NOMO-1 treated with dmso at 0.1 percent for 144 hours (cell line): ENCODE data around the gene NCK2.

ENCODE experiments used
- DNase-seq: peaks from one replicate; lab custom pipeline; 2025; ENCODE audit not compliant: unreplicated experiment; lab: John Stamatoyannopoulos, UW

The NCK2 gene

DNA sequence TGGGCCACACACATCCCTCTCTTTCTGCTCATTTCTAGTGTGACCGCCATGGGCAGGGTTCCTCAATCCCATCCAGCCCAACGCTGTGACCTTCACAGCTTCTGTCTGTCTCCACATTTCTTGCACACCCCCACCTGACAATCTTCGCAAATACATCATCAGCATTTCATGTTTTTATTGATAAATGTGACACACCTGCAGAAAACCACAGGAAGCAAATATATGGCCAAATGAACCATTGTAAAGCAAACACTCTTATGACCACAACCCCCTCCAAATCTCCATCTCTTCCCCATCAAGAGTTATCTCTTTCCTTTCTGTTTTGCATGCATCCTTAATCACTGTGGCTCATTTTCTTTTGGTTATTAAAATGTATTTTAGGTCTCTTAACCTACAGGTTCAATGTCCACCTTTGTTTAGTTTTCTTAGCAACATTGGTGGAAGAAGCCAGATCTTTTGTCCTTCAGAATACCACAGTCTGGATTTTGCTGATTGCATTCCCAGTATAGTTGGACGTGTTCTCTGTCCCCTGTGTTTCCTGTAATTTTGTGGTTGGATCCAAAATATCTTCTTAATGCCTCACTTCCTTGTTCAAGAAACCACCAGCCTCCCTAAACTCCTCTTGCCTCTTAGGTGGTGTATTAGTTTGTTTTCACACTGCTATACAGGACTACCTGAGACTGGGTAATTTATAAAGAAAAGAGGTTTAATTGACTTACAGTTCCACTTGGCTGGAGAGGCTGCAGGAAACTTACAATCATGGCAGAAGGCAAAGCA, 9.8 kb upstream of the NCK2 start:
- no peak for DNase-seq

DNA sequence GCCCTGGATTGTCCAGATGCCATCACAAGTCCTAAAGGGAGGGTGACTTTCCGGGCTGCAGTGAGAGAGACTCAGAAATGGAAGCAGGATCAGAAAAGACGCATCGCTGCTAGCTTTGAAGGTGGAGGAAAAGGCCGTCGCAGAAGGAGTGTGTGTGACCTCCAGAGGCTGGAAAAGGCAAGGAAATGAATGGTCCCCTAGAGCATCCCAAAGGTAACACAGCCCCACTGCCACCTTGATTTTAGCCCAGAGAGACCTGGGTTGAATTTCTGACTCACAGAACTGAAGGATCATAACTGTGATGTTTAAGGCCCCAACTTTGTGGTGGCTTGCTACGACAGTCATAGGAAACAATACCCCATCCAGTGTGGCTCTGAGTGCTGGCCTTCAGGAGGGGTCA, 8.6 kb upstream of the NCK2 start:
- no peak for DNase-seq

DNA sequence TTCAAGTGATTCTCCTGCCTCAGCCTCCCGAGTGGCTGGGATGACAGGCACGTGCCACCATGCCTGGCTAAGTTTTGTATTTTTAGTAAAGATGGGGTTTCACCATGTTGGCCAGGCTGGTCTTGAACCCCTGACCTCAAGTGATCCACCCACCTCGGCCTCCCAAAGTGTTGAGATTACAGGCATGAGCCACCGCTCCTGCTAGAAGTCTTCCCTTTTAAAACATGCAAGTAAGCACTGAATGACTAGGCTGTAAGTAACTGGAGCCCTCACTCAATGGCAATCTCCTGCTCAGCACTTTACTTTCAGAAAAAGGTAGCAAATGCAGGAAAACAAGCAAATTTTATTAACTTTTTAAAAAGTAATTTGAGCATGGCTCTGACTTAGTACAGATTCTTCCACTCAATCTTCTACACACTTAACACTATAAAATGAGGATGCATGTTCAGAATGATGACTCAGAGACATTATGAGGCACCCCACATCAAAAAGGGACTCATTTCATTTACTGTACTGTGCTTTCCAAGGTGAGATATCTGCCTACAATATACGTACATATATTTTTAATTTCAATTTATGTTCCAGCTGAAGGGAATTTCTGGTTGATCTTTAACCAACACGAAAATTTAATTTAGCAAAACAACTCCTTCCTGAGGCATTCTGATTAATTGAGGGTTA, 6.6 kb upstream of the NCK2 start:
- DNase-seq: no peak

DNA sequence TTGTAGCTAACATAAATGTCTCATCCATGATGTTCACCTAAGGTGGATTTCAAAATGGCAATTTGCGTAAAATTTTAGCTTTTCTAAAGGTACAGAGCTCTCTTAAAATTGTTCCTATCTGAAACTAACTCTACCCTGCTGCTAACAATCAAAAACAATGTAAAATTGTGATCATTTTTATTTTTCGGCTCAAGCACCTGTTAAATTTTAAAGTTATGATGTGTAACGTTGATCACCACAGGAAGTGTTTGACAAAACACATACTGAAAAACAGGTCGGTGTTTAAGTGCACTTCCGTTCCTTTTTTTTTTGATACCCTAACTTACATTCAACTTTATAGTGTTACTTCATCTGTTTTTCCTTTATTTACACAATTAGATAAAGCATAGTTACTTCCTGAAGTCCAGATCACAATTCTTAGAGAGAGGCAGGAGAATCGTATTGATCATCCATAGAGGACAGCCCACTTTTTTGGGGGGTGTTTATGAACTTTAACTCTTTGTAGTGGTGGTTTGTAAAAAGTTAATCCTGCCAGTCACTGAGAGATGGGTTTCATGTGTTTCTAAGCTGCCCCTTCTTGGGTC, 6.0 kb upstream of the NCK2 start:
- DNase-seq: no peak

DNA sequence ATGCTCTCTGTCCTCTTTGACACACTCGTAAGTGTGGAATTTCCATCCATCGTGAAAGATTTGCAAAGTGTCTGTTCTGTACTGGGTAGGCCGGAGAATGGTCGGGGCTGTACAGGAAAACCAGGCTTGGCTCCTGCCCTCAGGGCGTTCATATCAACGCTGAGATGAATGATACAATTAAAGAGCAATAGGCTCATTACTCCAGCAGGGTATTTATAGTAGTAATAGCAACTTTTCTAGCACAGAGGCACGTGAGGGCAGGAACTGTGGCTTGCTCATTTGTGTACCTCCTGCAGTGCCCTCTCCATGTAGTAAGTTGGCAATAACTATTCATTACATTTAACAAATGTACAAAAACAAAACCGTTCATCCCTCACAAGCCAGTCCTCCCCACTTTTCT, 5.3 kb upstream of the NCK2 start:
- no peak for DNase-seq

DNA sequence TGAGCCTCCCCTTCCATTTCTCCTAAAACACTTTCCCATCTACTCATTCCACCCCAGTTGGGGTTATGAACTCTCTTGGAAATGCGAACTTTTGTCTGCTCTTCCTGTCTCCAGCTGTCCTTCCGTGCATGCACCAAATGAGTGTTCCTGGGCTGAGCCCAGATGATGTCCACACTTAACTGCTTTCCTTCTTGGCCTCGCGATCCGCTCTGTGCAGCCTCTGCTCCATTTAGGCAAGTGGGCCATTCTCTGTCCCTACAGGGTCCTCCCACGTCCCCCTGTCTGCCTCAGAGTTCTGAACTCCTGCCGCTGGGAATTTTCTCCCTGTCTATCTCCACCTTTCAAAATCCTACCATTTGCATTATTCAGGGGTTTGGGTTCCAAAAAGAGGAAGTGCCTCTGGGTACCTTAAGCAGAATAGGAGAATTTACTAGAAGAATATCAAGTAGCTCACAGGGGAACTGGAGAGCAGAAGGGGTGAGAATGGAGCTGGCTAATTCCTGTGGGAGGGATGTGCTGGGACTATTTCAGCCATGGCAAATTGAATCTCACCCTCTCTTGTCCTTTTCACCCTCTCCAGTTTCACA, 4.7 kb upstream of the NCK2 start:
- DNase-seq: no peak

DNA sequence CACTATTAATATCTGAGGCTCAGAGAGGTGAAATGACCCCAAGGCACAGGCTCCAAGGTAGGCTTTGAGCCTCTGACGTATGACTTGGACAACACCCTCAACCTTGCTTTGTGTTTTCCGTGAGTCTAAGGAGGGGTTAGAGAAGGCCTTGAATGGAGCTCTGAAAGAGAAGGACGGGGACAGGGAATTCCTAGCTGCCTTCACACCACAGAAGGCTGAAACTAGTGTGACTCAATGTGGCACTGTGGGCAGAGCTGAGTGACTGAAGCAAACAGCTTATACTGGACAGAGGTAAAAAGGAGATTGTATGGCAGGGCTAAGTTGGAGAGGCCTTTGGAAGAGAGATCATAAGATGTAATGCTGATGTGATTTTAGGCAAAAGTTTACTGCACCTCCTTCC, 3.5 kb upstream of the NCK2 start:
- no peak for DNase-seq

DNA sequence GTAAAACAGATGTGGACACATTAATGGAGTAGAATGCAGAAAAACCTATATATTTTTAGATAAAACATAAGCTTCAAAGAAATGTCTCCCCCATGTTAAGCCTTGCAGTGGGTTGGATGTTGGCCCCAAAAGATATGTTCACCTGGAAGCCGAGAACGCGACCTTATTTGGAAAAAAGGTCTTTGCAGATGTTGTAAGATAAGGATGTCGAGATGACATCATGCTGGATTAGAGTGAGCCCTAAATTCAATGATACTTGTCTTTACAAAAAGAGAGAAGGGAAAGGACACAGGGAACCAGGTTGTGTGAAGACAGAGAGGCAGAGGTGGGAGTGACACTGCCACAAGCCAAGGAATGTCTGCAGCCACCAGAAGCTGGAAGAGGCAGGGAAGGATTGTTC, 3.1 kb upstream of the NCK2 start:
- no peak for DNase-seq

DNA sequence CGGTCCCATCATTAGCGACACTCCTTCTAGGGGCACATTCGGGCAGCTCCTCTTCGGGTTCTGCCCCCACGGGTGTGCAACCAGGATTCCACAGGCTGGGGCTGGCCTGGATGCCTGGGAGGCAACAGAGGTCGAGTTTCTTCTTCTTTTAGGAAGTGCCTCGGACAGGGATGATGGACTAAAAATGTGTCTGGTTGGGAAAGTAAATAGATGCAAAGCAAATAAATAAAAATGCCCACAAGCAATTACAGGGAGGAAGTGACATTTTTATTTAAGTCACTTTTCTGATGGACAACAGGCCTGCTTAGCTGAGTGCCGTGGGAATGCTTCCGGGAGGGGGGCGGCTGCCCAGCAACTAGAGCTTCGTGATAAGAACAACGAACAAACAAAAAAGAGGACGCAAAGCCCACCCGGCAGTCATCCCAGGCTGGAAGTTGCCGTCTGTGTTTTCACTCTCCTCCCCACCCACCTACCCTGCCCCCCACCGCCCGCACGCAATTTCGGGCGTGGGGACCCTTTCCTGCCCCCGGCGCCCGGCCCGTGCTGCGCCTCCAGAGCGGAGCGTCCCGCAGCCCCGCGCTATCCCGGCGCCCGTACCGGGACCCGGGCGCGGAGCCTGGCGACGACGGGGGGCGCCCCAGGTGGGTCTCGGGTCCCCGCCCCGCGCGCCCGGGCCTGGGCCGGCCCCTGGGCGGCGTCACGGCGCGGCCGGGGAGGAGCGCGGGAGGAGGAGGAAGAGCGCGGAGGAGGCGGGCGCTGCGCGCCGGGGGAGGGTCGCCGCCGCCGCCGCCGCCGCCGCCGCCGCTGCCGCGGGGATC, 412 bp upstream of the NCK2 start:
- peak; percentile 52 for DNase-seq

DNA sequence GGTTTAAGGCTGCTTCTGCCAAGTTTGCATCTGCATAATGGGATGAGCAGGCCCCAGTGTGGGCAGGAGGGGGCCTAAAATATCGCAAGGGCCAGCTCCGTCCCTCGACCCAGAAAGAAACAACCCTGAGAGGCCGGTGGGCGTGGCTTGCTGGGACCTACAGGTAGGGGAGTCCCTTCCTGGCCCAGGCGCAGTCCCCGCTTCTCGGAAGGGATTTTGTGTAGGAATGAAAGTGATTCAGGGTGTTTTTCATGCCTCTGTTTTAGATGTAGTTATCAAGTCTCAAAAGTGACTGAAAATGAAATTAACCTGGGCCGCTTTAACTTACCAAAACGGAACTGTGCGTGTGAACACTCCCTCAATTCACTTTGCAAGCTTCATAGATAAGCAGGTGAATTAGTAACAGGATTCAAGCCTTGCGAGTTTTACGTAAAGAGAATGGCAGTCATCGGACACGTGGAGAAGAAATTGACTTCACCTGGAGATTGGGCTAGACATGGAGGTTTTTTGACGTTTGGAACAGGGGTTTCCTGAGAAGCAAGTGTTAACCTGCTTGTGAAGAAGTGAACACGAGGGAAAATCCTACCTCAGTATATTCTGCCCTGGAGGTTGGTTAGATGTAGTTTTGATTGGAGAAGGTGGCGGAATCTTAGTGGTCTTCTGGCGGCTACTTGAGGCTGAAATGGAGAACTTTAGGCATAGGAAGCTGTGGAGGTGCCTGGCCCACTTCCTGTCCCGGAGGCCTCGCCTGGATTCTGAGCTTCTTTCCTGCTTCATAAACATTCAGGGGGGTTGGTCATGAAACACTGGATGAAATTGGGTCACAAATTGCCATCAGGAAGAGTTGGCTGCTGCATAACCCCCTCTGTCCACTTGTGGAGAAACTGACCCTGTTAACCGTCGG, 1.7 kb downstream of the NCK2 start:
- no peak for DNase-seq

DNA sequence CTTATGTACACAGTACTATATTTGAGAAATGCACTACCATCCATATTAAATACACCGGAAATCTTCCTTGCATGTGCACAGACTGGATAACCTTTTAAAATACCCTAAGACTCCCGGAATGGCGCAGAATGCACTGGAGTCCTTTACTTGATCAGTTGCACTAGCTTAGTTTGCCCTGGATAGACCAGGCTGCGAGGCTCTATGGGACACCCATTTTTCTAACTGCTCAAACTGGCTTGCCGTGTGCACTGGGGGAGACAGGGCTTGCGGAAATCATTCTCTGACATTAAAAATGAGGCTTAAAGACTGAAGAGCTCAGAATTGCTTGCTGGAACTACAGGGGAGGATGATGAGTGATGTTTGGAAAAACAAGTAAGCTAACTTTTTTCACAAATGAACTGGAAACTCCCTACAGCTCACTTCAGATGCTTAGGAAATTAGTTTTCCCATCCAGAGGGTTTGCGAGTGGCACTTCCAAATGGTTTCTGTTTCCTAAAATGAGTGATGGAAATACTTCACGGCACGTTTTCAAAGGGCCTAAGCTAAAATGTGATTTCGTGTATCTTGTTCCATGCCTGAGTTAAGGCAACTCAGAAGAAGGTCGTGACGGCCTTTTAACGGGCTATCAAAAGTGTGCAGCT, 2.7 kb downstream of the NCK2 start:
- DNase-seq: no peak

DNA sequence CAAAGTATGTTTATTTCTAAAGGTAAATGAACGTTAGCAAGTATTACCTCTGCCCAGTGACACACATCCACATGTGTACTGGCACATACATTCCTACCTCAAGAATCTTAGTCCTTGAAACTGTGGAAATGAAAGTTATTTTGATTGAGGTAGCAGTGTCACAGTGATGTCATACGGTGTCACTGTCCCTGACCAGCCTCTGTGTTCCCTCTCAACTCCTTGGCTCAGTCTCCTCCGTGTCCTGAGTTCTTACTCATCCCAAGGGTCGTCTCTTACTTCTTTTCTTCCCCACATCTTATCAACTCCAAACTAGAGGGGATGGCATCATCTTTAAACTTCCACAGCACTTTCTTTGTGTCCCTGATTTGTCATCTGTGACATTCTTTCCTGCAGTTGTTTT, 3.3 kb downstream of the NCK2 start:
- DNase-seq: no peak

DNA sequence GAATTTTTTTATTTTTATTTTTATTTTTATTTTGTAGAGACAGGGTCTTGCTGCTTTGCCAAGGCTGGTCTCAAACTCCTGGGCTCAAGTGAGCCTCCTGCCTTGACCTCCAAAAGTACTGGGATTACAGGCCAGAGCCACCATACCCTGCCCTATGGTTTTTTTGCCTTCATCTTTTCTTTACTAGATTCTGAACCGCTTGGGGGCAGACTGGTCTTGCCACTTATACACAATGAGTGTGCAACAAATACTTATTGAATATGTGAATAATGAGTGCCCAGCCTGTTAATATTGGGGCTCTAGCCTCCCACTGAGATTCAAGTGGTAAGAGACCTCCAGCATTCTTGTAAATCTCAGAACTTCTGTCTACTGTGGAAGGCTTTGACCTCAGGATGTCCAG, 3.9 kb downstream of the NCK2 start:
- DNase-seq: no peak

DNA sequence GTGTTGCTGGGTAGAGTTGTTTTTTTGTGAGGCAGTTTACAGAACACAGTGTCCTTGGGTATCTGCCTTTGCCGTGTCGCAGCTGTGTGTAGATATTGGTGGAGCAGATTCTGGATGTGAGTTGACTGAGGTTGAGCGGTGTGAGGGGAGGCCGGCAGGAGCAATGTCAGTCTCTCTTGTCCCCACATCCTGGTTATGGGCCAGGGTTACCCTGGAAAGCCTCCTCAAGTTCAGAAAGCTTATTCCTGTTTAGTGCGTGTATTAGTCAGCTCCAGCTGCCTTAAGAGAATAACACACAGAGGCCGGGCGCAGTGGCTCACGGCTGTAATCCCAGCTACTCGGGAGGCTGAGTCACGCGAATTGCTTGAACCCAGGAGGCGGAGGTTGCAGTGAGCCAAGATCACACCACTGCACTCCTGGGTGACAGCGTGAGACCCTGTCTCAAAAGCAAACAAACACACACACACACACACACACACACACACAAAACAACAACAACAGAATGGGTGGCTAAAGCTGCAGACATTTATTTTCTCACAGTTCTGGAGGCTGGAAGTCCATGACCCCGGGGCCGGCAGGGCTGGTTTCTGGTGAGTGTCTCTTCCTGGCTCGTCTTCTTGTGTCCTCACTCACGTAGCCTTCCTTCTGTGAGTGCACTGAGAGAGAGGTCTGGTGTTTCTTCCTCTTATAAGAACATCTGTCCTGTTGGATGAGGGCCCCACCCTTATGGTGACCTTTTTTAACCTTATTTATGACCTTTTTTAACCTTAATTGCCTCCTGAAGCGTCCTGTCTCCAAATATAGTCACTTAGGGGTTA, 5.1 kb downstream of the NCK2 start:
- DNase-seq: no peak

DNA sequence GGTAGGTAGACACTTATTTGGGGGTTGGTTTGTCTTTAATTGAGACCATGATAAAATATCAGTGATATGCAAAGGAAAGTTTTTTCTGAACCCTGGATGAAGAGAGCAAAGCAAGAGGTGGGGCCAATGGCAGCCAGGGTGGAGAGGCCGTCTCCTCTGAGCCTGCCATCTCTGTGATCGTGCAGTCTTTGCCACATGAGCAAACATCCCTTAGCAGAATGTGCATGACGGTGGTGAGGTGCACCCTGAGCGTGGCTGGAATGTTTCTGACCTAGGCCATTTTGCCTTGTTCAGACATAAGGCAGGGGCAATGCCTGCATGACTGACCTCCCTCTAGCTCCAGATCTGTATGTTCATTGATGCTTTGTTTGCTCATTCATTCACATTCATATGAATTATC, 6.0 kb downstream of the NCK2 start:
- no peak for DNase-seq

DNA sequence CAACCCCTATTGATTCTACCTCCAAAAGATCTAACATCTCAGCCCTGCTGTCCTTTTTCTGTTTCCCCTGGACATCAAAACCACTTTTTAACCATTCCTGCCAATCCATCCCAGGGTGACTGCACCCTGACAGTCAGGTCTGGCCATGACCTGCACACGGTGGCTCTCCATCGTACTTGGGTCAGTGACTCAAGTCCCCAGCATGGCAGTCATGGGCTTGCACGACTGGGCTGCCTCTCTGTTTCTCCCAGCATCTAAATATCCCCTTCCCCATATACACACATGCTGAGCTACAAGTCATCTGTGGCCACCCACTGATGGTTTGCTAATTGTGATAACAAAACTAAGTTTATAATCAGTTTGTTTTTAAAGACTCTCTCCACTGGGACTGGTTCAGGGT, 6.6 kb downstream of the NCK2 start:
- no peak for DNase-seq

DNA sequence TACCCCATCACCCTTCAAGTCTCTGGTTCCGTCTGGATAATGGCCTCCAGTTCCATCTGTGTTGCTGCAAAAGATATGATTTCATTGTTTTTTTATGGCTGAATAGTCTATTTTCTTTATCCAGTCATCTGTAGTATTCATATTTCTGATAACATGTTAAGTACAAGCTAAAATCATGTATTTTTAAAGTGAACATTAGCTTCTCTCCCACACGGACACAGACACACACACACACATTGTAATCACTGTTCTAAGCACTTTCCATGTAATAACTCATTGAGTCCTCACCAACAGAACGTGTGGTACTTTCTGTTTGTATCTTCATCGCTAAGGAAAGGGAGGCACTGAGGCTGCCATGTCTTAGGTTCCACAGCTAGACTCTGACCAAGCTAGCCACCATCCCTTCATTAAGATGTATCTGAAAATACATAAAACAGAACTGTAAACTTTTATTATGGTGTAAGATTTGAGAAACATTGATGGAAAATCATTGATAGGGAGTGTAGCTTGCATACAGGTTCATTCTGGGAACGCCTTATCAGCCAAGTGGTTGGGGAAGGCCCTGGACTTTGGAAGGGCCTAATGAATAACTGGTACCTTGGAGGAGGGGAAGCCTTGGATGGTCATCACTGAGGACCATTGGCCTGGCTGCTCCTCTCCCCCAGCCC, 8.1 kb downstream of the NCK2 start:
- no peak for DNase-seq

DNA sequence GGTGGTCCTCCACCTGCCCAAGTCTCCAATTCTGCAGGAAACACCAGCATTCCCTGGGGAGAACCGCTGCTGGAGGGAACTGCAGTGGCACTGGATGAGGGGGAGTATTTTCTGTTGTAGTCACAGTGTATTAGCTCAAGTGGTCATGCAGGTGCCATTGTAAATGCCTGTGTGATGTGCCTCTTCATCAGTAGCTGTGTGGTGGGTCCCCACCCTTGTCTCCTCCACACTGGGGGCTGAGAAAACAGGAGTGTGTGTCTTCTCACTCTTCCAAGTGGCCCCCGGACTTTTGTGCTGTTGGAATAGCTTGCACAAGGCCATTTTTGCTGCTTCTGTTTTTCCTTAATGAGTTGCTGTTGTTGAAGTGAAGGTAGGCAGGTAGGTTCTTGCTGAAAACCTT, 8.7 kb downstream of the NCK2 start:
- DNase-seq: no peak
